ENCODE measurements around the gene FAHD1. TPM values are rescaled to one million over a fixed set of nuclear protein-coding genes. Genes with fewer than 3 reads are reported as not detected.

FAHD1 gene
- total and polyA plus RNA-seq, 9 of the 15 experiments (the other 6 are each of a cell fraction or from before 2014, with no cell fraction given) = 2.2 to 20.9 (median 10.7) TPM

DNA sequence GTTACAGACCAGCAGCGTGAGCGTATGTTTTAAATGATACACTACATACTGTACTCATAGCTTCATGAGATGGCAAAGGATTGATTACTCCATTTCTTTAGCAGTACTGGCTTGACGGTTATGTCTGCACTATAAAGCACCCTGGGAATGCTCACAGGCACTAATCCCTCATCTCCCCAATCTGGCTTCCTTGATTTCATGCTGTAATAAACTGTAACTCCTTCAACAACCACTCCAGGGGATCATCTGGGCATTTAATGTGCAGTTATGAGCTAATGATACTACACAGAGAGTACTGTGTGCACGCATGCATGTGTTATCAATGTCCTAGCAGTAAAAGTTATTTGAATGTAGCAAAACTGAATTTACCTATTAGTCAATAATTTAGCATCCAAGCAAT, 24.8 kb downstream of the FAHD1 start:
- Histone ChIP-seq H3K9ac (ENCODE audit: insufficient read depth in 1 of 2, low read depth in 2 of 2, low read length in 2 of 2) (no peak overlapping the region; a peak in 1 of 4 replicates), H3K79me2 (ENCODE audit: control insufficient read depth, insufficient read depth, low read length) (no peaks in the 10 kb centered on the region), H4K20me1 (replicated peaks; ENCODE audit: control insufficient read depth, insufficient read depth, low read length) (no peaks in the 10 kb centered on the region), H3K9me1 (ENCODE audit: control insufficient read depth, insufficient read depth, low read length) (peaks cover 4% of the 10 kb centered on the region), H3K4me2 (ENCODE audit: insufficient read depth, low read length) (no peak overlapping the region), H3K27me3 (ENCODE audit: control insufficient read depth in 2 of 2, insufficient read depth in 2 of 2, low read length in 2 of 2) (no peaks in the 10 kb centered on the region), H3K36me3 (ENCODE audit: control insufficient read depth, insufficient read depth, low read length) (peaks cover 60% of the 10 kb centered on the region), H3K27ac (ENCODE audit: extremely low read depth, low read depth, low read length) (no peak overlapping the region), H3K4me3 (no peak overlapping the region), H3K4me1 (replicated peaks in 1 of 2; ENCODE audit: control insufficient read depth in 2 of 2, insufficient read depth in 2 of 2, low read length in 2 of 2) (no peaks in the 10 kb centered on the region), H2AFZ (ENCODE audit: low read depth, low read length) (no peak overlapping the region), H3K9me3 (replicated peaks; ENCODE audit: control insufficient read depth, insufficient read depth, low read depth, low read length) (no peaks in the 10 kb centered on the region)
- TF ChIP-seq CLOCK (CRISPR knock-in tag; IDR thresholded peaks at IDR 0.05; ENCODE audit: borderline replicate concordance) = no peak
- TF ChIP-seq ETV1 (tag; conservative IDR thresholded peaks at IDR 0.05; ENCODE audit: low read depth) = no peak
- TF ChIP-seq ZC3H8 (IDR thresholded peaks at IDR 0.05) = no peak
- no peak for TF ChIP-seq ZC3H4 (CRISPR knock-in tag; IDR thresholded peaks at IDR 0.05; ENCODE audit: borderline replicate concordance)
- TF ChIP-seq ZNF282 (CRISPR knock-in tag; IDR thresholded peaks at IDR 0.05) = no peak
- no peak for TF ChIP-seq GABPB2 (CRISPR knock-in tag; conservative IDR thresholded peaks at IDR 0.05)
- DNase-seq (ENCODE audit: extremely low read depth in 1 of 4, low spot score in 3 of 4) (no peak), ATAC-seq (no peak), FAIRE-seq (no peak)
- intact Hi-C loops (cut with micrococcal nuclease) (no loop called here), in situ Hi-C loops (cut with MboI) (no loop called here)
- CTCF ChIA-PET (ENCODE audit: low intra/inter-chr PET ratio) = no interaction called here
- no TSS peak for BruUV-seq (replicated peaks)
- 67% methylated on average over 4 of the region's 4 CpGs for whole genome bisulfite sequencing (ENCODE audit: insufficient coverage, low coverage, missing lambda C conversion rate)
- POLR2A ChIA-PET = no interaction called here

Data from K562 (cell line).